HFF-Myc (cell line): ENCODE data around the gene TMEM87B.

ENCODE experiments used
- DNase-seq: peaks from one replicate; pipeline ENCODE4 v3.0.0-alpha.2; 2011; ENCODE audit warnings: low read depth; ENCODE audit errors: extremely low read depth
- H3K4me3 ChIP-seq: replicated peaks from 2 replicates; pipeline ENCODE4 v1.5.1; 2011; ENCODE audit warnings: low read depth, mild to moderate bottlenecking, control low read depth, low read length
- TF ChIP-seq, protein P1 (sequence below): IDR thresholded peaks from 2 replicates; pipeline ENCODE4 v1.5.1; 2012; ENCODE audit warnings: mild to moderate bottlenecking, low read depth, low read length, control low read depth; ENCODE audit errors: missing control alignments

Gene TMEM87B

DNA sequence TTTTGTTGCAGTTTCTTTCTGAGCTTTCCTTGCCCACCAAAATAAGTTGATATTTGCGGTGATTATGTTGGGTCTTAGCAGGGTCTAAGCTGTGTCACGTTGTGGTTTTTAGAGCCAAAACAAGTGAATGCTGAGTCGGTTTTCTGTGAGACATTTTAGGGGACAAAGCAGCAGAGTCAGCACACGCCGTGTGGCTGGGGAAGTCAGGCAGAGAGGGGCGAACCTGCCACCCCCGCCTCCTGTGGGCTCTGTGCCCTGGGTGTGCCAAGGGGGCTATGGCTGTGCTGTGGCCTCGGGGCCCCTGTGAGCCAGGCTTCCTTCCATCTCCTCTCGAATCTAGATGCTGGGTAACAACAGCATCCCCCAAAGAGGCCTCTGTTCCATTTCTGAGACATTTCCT is 30.8 kb upstream of the TMEM87B start:
- TF ChIP-seq, protein P1, sequence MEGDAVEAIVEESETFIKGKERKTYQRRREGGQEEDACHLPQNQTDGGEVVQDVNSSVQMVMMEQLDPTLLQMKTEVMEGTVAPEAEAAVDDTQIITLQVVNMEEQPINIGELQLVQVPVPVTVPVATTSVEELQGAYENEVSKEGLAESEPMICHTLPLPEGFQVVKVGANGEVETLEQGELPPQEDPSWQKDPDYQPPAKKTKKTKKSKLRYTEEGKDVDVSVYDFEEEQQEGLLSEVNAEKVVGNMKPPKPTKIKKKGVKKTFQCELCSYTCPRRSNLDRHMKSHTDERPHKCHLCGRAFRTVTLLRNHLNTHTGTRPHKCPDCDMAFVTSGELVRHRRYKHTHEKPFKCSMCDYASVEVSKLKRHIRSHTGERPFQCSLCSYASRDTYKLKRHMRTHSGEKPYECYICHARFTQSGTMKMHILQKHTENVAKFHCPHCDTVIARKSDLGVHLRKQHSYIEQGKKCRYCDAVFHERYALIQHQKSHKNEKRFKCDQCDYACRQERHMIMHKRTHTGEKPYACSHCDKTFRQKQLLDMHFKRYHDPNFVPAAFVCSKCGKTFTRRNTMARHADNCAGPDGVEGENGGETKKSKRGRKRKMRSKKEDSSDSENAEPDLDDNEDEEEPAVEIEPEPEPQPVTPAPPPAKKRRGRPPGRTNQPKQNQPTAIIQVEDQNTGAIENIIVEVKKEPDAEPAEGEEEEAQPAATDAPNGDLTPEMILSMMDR: no peak
- H3K4me3 ChIP-seq: no peak overlapping the region
- DNase-seq: no peak

DNA sequence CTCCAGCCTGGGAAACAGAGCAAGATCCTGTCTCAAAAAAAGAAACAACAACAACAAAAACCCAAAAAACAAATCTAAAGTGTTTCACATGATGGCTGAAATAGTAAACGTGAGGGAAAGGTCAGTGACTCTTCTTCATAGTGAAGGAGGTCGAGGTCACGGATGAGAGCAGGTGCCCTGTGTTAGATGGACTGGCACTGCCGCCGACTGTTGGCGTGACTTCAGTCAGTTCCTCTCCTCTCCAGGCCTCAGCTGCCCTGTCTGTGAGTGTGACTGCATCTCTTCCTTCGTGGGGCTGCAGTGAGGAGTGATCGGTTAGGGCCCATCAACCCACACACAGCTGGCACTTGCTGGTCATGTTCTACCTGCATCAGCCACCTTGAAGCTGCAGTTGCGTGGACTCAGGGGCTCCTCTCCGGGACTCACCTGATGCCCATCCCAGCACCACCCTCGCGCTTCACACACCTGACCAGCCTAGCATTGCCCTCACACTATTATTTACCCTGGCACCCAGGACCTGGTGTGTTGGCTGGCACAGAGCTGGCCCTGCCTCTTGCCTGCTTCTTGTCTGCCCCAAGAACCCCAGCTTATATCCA is 30.1 kb upstream of the TMEM87B start:
- TF ChIP-seq, protein P1: no peak
- no peak overlapping the region for H3K4me3 ChIP-seq
- no peak for DNase-seq

DNA sequence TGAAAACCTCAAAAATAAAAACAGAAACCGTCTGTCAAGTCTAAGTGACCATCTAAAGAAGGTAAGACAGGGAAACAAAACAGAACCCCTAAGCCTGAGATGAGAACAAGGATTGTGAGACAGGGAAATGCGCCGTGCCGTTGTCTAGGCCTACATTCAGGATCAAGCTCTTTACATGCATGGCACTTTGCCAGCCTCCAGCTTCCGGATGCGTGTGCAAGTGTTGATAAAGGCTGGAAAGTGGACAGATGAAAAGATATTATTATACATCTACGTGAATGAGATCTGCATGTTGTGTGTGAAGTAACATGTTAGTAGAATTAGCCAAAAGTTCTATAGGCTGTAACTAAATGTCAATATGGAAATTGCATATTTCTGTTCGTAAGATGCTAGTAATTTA is 28.6 kb upstream of the TMEM87B start:
- no peak for DNase-seq
- TF ChIP-seq, protein P1: no peak
- no peak overlapping the region for H3K4me3 ChIP-seq

DNA sequence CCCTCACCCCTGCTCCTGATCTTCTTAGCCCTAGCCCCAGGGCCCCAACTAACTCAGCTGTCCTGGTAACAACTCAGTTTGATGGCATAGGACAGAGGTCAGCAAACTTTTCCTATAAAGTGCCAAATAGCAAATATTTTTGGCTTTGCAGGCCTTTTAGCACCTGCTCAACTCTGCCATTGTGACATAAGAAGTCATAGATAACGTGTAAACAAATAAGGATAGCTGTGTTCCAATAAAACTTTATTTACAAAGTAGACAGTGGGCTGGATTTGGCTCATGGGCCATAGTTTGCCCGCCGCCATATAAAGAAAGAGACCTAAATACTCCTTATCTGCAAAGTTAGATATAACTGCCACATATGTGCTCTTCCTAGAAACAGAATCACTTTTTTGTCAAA is 27.3 kb upstream of the TMEM87B start:
- DNase-seq: no peak
- H3K4me3 ChIP-seq: no peak overlapping the region
- TF ChIP-seq, protein P1: no peak

DNA sequence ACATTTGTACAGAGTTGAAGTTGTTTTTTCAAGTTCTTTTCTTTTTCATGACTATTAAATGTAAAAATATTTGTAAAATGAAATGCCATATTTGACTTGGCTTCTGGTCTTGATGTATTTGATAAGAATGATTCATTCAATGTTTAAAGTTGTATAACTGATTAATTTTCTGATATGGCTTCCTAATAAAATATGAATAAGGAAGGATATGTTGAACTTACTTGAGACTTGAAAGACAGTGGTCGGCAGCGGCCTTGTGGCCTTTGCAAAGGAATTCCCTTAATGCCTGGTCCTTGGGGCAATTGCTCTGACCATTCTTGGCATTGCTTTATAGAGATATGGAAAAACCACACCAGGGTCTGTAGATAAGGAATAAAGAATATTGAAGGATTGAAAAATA is 25.9 kb upstream of the TMEM87B start:
- TF ChIP-seq, protein P1: no peak
- H3K4me3 ChIP-seq: no peak overlapping the region
- no peak for DNase-seq

DNA sequence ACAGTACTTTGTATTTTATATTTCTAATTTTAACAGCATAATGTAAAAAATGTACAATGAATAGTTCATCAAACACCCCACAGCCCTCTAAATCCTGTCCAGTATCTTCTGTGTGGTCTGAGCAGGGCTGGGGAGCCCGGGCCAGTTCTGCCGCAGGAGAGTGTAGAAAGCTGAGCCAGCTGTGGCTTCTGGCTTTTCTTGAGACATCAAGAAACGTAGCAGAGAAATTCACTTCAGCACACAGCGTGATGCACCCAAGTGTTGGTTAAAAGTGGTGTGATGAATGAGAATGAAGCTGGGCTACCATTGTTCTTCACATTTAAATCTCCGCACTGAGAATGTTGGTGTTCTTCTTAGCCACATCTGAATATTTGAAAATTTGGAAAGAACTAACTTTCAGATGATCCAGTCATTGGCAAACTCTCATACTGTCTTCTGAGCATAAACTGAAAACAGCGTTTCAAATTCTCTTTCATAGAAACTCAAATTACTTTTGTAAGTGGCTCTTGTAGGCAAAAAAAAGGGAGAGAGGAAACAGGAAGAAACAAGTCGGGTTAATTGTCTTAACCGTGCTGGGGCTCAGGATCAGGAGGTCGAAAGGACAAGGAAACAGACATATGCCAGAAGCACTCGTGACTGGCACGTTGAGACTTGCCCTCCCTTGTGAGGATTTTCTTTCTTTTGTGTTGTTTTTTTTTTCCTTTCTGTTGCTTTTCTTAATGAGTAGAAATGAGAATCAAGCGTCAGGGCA is 23.4 kb upstream of the TMEM87B start:
- TF ChIP-seq, protein P1: no peak
- no peak overlapping the region for H3K4me3 ChIP-seq
- DNase-seq: no peak
